Uterus (tissue), 4 donors: ENCODE results near the gene CXCL1. TPM values are rescaled to one million over a fixed set of nuclear protein-coding genes. Genes with fewer than 3 reads are reported as not detected.

Experiments used
- DNase-seq, 2 donors: peaks; one replicate each; pipeline ENCODE4 v3.0.0-alpha.2; 2019 to 2020
- H3K27ac ChIP-seq, 2 donors: fragments of 200-600 bp; sonication (generic); 1 replicate in 1 of 2; 2 replicates in 1 of 2; pipeline ENCODE4 v1.5.1; 2016 to 2018
- H3K27me3 ChIP-seq, 2 donors: fragments of 200-600 bp; sonication (generic); one replicate each; pipeline ENCODE4 v1.5.1; 2018 to 2019; ENCODE audit warnings: control low read depth in 1 of 2
- H3K36me3 ChIP-seq, 2 donors: fragments of 200-600 bp; sonication (generic); one replicate each; pipeline ENCODE4 v1.5.1; 2019; ENCODE audit warnings: control low read depth in 1 of 2
- H3K4me1 ChIP-seq, 2 donors: fragments of 200-600 bp; sonication (generic); one replicate each; pipeline ENCODE4 v1.5.1; 2018 to 2019; ENCODE audit warnings: control low read depth in 1 of 2
- H3K4me3 ChIP-seq, 2 donors: fragments of 200-600 bp; sonication (generic); 1 replicate in 1 of 2; 2 replicates in 1 of 2; pipeline ENCODE4 v1.5.1; 2018 to 2019; ENCODE audit warnings: mild to moderate bottlenecking in 1 of 2
- H3K9me3 ChIP-seq, 2 donors: fragments of 200-600 bp; sonication (generic); one replicate each; pipeline ENCODE4 v1.5.1; 2019; ENCODE audit warnings: control low read depth in 1 of 2
- CTCF ChIP-seq, 4 experiments: fragments of 200-600 bp in 2 of 4; fragments of 450-650 bp in 2 of 4; sonication (generic) in 2 of 4; IDR thresholded peaks; one replicate each; pipeline ENCODE4 v1.5.1; 2016 to 2019; ENCODE audit warnings: antibody characterized with exemption in 4 of 4, mild to moderate bottlenecking in 2 of 4, moderate library complexity in 1 of 4
- POLR2A ChIP-seq, 2 donors: fragments of 450-650 bp; IDR thresholded peaks; one replicate each; pipeline ENCODE4 v1.6.1; 2016; ENCODE audit warnings: antibody characterized with exemption in 2 of 2, mild to moderate bottlenecking in 1 of 2, moderate library complexity in 1 of 2
- intact Hi-C: fragments of 100-400 bp; cut with DNase I; formaldehyde crosslinking; loops from one replicate; pipeline ENCODE4 v1.15.1; 2023; ENCODE audit warnings: low total_unique reads
- total RNA-seq, 4 donors: library from RNA; depleted of rRNA in 3 of 4; stranded (reverse); fragments of >200 nt in 3 of 4; gene quantifications; one replicate each; pipeline versions ENCODE4 v1.1.0 to v1.2.4, GENCODE V29; 2014 to 2023
- donor health status: DM: yes; HTN: yes; CAD: no.

The CXCL1 gene
- total RNA-seq, 4 donors from 2014 or later = 1.4 to 2.6 TPM; not detected in 2

- Histone ChIP-seq H3K4me3 (no peak overlapping the region), H3K27ac (no peak overlapping the region), H3K4me1 (no peaks in the 10 kb centered on the region), H3K9me3 (no peaks in the 10 kb centered on the region), H3K36me3 (no peaks in the 10 kb centered on the region), H3K27me3 (no peaks in the 10 kb centered on the region)
- intact Hi-C loops = no loop called here
- TF ChIP-seq POLR2A (IDR thresholded peaks at IDR 0.05) (no peak), CTCF (IDR thresholded peaks at IDR 0.05) (no peak)
- no peak for DNase-seq
Measured at GRCh38 chr4:73911746-73912145, 42.6 kb downstream of the CXCL1 start.

- no peak for DNase-seq
- TF ChIP-seq POLR2A (IDR thresholded peaks at IDR 0.05) = no peak
- TF ChIP-seq CTCF (IDR thresholded peaks at IDR 0.05) = no peak
- H3K27ac ChIP-seq = no peak overlapping the region
Measured at GRCh38 chr4:73912191-73912590, 43.0 kb downstream of the CXCL1 start.

GRCh38 chr4:73914071-73914470, 44.9 kb downstream of the CXCL1 start:
- no peak overlapping the region for H3K27ac ChIP-seq
- no peak for TF ChIP-seq POLR2A (IDR thresholded peaks at IDR 0.05)
- TF ChIP-seq CTCF (IDR thresholded peaks at IDR 0.05) = no peak
- H3K9me3 ChIP-seq = no peaks in the 10 kb centered on the region
- intact Hi-C loops = no loop called here
- no peaks in the 10 kb centered on the region for H3K4me1 ChIP-seq
- no peak overlapping the region for H3K4me3 ChIP-seq
- no peaks in the 10 kb centered on the region for H3K27me3 ChIP-seq
- H3K36me3 ChIP-seq = no peaks in the 10 kb centered on the region
- DNase-seq = no peak

More at GRCh38 chr4:73912191-73912590, 43.0 kb downstream of the CXCL1 start:
- Histone ChIP-seq H3K4me1 (no peaks in the 10 kb centered on the region), H3K4me3 (no peak overlapping the region), H3K36me3 (no peaks in the 10 kb centered on the region), H3K27me3 (no peaks in the 10 kb centered on the region), H3K9me3 (no peaks in the 10 kb centered on the region)
- intact Hi-C loops = no loop called here

GRCh38 chr4:73916172-73916925, 47.2 kb downstream of the CXCL1 start:
- DNase-seq = no peak
- Histone ChIP-seq H3K4me3 (no peak overlapping the region), H3K9me3 (no peaks in the 10 kb centered on the region), H3K27ac (no peak overlapping the region), H3K27me3 (no peaks in the 10 kb centered on the region), H3K4me1 (no peaks in the 10 kb centered on the region), H3K36me3 (no peaks in the 10 kb centered on the region)
- intact Hi-C loops = no loop called here
- no peak for TF ChIP-seq POLR2A (IDR thresholded peaks at IDR 0.05)
- TF ChIP-seq CTCF (IDR thresholded peaks at IDR 0.05) = no peak

GRCh38 chr4:73917081-73917501, 47.9 kb downstream of the CXCL1 start:
- no peaks in the 10 kb centered on the region for H3K4me1 ChIP-seq
- no peak overlapping the region for H3K27ac ChIP-seq
- no peaks in the 10 kb centered on the region for H3K36me3 ChIP-seq
- no peak for TF ChIP-seq CTCF (IDR thresholded peaks at IDR 0.05)
- TF ChIP-seq POLR2A (IDR thresholded peaks at IDR 0.05) = no peak
- DNase-seq = no peak
- no peaks in the 10 kb centered on the region for H3K9me3 ChIP-seq
- H3K27me3 ChIP-seq = no peaks in the 10 kb centered on the region
- intact Hi-C loops = no loop called here
- no peak overlapping the region for H3K4me3 ChIP-seq
